Aorta (tissue), 5 donors: ENCODE measurements around the gene FBF1. TPM values are rescaled to one million over a fixed set of nuclear protein-coding genes. Genes with fewer than 3 reads are reported as not detected.
A peak's percentile ranks its signal among the peaks of the same experiment; 100 is the strongest.

ENCODE experiments used
- ATAC-seq: fragments of 200-7000 bp; cut with Tn5 transposase; one replicate; pipeline ENCODE4 v1.9.1; 2022; ENCODE audit warnings: moderate library complexity; ENCODE audit not compliant: low FRiP score
- DNase-seq, 2 donors: peaks; one replicate each; pipeline ENCODE4 v3.0.0-alpha.2; 2020
- H3K27ac ChIP-seq, 2 donors: one replicate each; pipeline ENCODE4 v1.5.1; 2013; ENCODE audit warnings: low read length in 2 of 2, mild to moderate bottlenecking in 2 of 2, moderate library complexity in 2 of 2, control low read depth in 1 of 2, inconsistent platforms in 1 of 2, low read depth in 1 of 2
- H3K27me3 ChIP-seq, 2 donors: one replicate each; pipeline ENCODE4 v1.6.1; 2013; ENCODE audit warnings: control low read depth in 1 of 2, low read length in 1 of 2, mild to moderate bottlenecking in 1 of 2, moderate library complexity in 1 of 2; ENCODE audit not compliant: insufficient read depth in 2 of 2, control insufficient read depth in 1 of 2
- H3K36me3 ChIP-seq, 2 donors: one replicate each; pipeline ENCODE4 v1.6.1; 2013; ENCODE audit warnings: control low read depth in 1 of 2, low read length in 1 of 2, mild to moderate bottlenecking in 1 of 2; ENCODE audit not compliant: insufficient read depth in 2 of 2, control insufficient read depth in 1 of 2
- H3K4me1 ChIP-seq, 2 donors: one replicate each; pipeline ENCODE4 v1.6.1; 2013; ENCODE audit warnings: low read length in 2 of 2, control low read depth in 1 of 2, mild to moderate bottlenecking in 1 of 2, moderate library complexity in 1 of 2; ENCODE audit not compliant: insufficient read depth in 2 of 2, control insufficient read depth in 1 of 2
- H3K4me3 ChIP-seq, 2 donors: one replicate each; pipeline ENCODE4 v1.5.1; 2013; ENCODE audit warnings: low read length in 2 of 2, control low read depth in 1 of 2, mild to moderate bottlenecking in 1 of 2
- H3K9me3 ChIP-seq: one replicate; pipeline ENCODE4 v1.6.1; 2013; ENCODE audit warnings: mild to moderate bottlenecking, low read length; ENCODE audit not compliant: control insufficient read depth
- WGBS, 2 donors: extraction: QIAGEN DNeasy Blood & Tissue Kit; methylation state at CpG; one replicate each; pipeline ENCODE4 v1.1.7; 2013; 5-methylcytosine and 5-hydroxymethylcytosine counted together
- intact Hi-C, 2 donors: fragments of 100-400 bp; cut with DNase I; formaldehyde crosslinking; loops; one replicate each; pipeline versions ENCODE4 v1.14.2 to v1.15.0; 2022
- polyA plus RNA-seq, 2 donors: library from polyadenylated mRNA; stranded (reverse); fragments of 200-250 nt; gene quantifications; one replicate each; pipeline ENCODE4 v1.2.3, GENCODE V29; 2013
- total RNA-seq, 2 donors: library from RNA; stranded (reverse); fragmentation: NEBNext Ultra II Directional; extraction: Animal tissue kit (Norgen Biotek cat#: 25700); gene quantifications; one replicate each; pipeline ENCODE4 v1.2.1, GENCODE V29; 2021
- donor health status: healthy with polysubstance abuse.
- donor health status: Bipolar disorder and iron deficiency.
- donor health status: DM: no; HTN: no; CAD: no.
- donor health status: DM: no; HTN: no; CAD: no.
- donor health status: DM: yes; HTN: yes; CAD: no.

FBF1 gene
- total and polyA plus RNA-seq, 4 donors: 1.0 to 21.6 (median 8.8) TPM

GRCh38 chr17:75904749-75905521 lies 35.9 kb downstream of the FBF1 start, which contains the start of gene MRPL38:
TSS of gene MRPL38 (minus strand) at chr17:75904884. CDS start at chr17:75904875, 9 bp downstream.
- intact Hi-C loops: loop anchor here (2.0 to 5.0 kb wide), 2 partner anchors 97 to 100 kb away; partner anchors contain the start of gene CDK3 (in 1 of the 2)
- peaks cover 0 to 3% of the 10 kb centered on the region in 2 donors for H3K36me3 ChIP-seq
- H3K27ac ChIP-seq: peak within 1 kb of the TSS in 1 of 2 donors; percentile 22
- H3K27me3 ChIP-seq: no peaks in the 10 kb centered on the region
- H3K4me1 ChIP-seq: no peaks in the 10 kb centered on the region
- peak; percentile 95 for DNase-seq
- H3K4me3 ChIP-seq: peak within 1 kb of the TSS; percentile 20 to 77
- ATAC-seq: peak; percentile 98
- 1 to 2% methylated on average over 59 to 69 of the region's 69 CpGs for WGBS, 2 donors
- no peaks in the 10 kb centered on the region for H3K9me3 ChIP-seq

GRCh38 chr17:75902406-75902805 lies 38.4 kb downstream of the FBF1 start:
- peaks cover 0 to 3% of the 10 kb centered on the region in 2 donors for H3K36me3 ChIP-seq

GRCh38 chr17:75901727-75902126 lies 39.1 kb downstream of the FBF1 start:
- Histone ChIP-seq H3K27ac (no peak overlapping the region), H3K4me1 (no peaks in the 10 kb centered on the region), H3K36me3 (peaks cover 0 to 3% of the 10 kb centered on the region in 2 donors), H3K4me3 (no peak overlapping the region), H3K9me3 (no peaks in the 10 kb centered on the region), H3K27me3 (no peaks in the 10 kb centered on the region)
- WGBS, 2 donors: 88 to 91% methylated on average over 18 of the region's 18 CpGs
- ATAC-seq (no peak), DNase-seq (peak in 1 of 2 donors; percentile 41)
- intact Hi-C loops: no loop called here

More at GRCh38 chr17:75902406-75902805, 38.4 kb downstream of the FBF1 start:
- H3K4me1 ChIP-seq: no peaks in the 10 kb centered on the region
- H3K27ac ChIP-seq: no peak overlapping the region
- H3K9me3 ChIP-seq: no peaks in the 10 kb centered on the region
- WGBS, 2 donors: 91% methylated on average over 6 of the region's 6 CpGs
- no peaks in the 10 kb centered on the region for H3K27me3 ChIP-seq
- no peak for ATAC-seq
- DNase-seq: no peak
- no peak overlapping the region for H3K4me3 ChIP-seq
- intact Hi-C loops: no loop called here

GRCh38 chr17:75900691-75901533 lies 39.9 kb downstream of the FBF1 start:
- WGBS, 2 donors: 83 to 84% methylated on average over 12 to 13 of the region's 13 CpGs
- intact Hi-C loops: no loop called here

GRCh38 chr17:75899767-75900468 lies 40.9 kb downstream of the FBF1 start:
- no peaks in the 10 kb centered on the region for H3K9me3 ChIP-seq
- ATAC-seq (no peak), DNase-seq (peak in 1 of 2 donors; percentile 41)
- H3K36me3 ChIP-seq: peaks cover 0 to 3% of the 10 kb centered on the region in 2 donors
- no peaks in the 10 kb centered on the region for H3K4me1 ChIP-seq
- no peaks in the 10 kb centered on the region for H3K27me3 ChIP-seq
- intact Hi-C loops: no loop called here
- WGBS, 2 donors: 84% methylated on average over 23 of the region's 23 CpGs
- no peak overlapping the region for H3K4me3 ChIP-seq
- H3K27ac ChIP-seq: no peak overlapping the region

More at GRCh38 chr17:75900691-75901533, 39.9 kb downstream of the FBF1 start:
- DNase-seq: peak in 1 of 2 donors; percentile 43
- Histone ChIP-seq H3K4me3 (no peak overlapping the region), H3K9me3 (no peaks in the 10 kb centered on the region), H3K27ac (no peak overlapping the region), H3K4me1 (no peaks in the 10 kb centered on the region), H3K27me3 (no peaks in the 10 kb centered on the region), H3K36me3 (peaks cover 0 to 3% of the 10 kb centered on the region in 2 donors)
- ATAC-seq: no peak

- no peaks in the 10 kb centered on the region for H3K27me3 ChIP-seq
- H3K36me3 ChIP-seq: peaks cover 0 to 3% of the 10 kb centered on the region in 2 donors
- ATAC-seq: no peak
- H3K4me1 ChIP-seq: no peaks in the 10 kb centered on the region
- H3K4me3 ChIP-seq: no peak overlapping the region
- no peak overlapping the region for H3K27ac ChIP-seq
- WGBS, 2 donors: 86 to 88% methylated on average over 13 of the region's 13 CpGs
- intact Hi-C loops: no loop called here
- H3K9me3 ChIP-seq: no peaks in the 10 kb centered on the region
- DNase-seq: peak in 1 of 2 donors; percentile 44
These were observed 41.5 kb downstream of the FBF1 start for GRCh38 chr17:75899353-75899752.

DNA sequence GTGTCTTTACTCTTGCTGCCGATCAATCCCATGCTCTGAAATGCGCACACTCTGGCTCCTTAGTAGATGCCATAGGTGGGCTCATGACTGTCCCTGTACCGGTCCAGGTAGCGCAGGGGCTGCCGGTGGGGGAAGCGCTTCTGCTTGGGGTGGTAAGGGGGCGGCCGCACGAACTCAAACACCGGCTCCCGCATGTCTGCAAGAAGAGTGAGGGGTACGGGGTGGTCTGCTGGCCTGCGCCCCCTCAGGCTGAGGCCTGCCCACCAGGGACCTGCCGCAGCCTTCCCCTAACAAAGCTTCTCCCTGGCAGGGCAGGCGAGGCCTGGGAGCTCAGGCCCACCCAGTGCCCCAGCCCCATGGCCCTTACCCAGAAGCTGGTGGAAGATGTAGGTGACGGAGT lies 42.1 kb downstream of the FBF1 start:
- H3K4me3 ChIP-seq: no peak overlapping the region
- ATAC-seq (no peak), DNase-seq (peak in 1 of 2 donors; percentile 45)
- no peaks in the 10 kb centered on the region for H3K9me3 ChIP-seq
- H3K4me1 ChIP-seq: no peaks in the 10 kb centered on the region
- peaks cover 0 to 3% of the 10 kb centered on the region in 2 donors for H3K36me3 ChIP-seq
- H3K27ac ChIP-seq: no peak overlapping the region
- intact Hi-C loops: no loop called here
- WGBS, 2 donors: 92 to 94% methylated on average over 16 of the region's 16 CpGs
- no peaks in the 10 kb centered on the region for H3K27me3 ChIP-seq

DNA sequence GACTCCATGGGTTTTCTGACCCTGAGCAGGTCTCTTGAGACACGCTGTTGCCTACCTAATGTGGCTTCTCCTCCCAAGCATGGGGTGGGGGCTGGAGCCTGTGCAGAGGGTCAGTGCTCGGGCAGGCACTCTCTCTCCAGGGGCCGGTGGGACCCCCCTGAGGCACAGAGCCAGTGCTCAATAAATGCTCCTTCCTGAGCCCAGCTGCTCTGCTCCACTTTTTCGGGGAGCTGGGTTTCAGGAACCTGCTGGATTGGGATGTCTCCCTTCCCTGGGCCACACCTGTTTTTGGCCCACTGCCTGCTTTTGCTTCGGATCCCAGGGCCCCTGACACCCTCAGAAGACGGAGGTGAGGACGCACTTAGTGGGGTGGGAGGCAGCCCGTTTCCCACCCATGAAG lies 42.8 kb downstream of the FBF1 start:
- intact Hi-C loops: no loop called here
- Histone ChIP-seq H3K27ac (no peak overlapping the region), H3K4me3 (no peak overlapping the region), H3K9me3 (no peaks in the 10 kb centered on the region), H3K27me3 (no peaks in the 10 kb centered on the region), H3K36me3 (peaks cover 0 to 3% of the 10 kb centered on the region in 2 donors), H3K4me1 (no peaks in the 10 kb centered on the region)
- WGBS, 2 donors: 86% methylated on average over 8 of the region's 8 CpGs
- DNase-seq (peak in 1 of 2 donors; percentile 46), ATAC-seq (no peak)
